Urinary bladder (tissue), 4 donors: ENCODE measurements around the gene ULBP1. TPM values are rescaled to one million over a fixed set of nuclear protein-coding genes. Genes with fewer than 3 reads are reported as not detected.
A peak's percentile ranks its signal among the peaks of the same experiment; 100 is the strongest.
"Not testable (repeated sequence)": the region's sequence is repeated elsewhere in the genome, so short reads cannot be mapped to it uniquely, and the experiment has no call there.

Experiments
- DNase-seq: peaks from one replicate; pipeline ENCODE4 v3.0.0-alpha.2; 2015; ENCODE audit errors: extremely low spot score
- H3K27ac ChIP-seq: one replicate; pipeline ENCODE4 v1.5.1; 2013; ENCODE audit warnings: low read depth, mild to moderate bottlenecking, moderate library complexity
- H3K36me3 ChIP-seq: one replicate; pipeline ENCODE4 v1.6.1; 2013; ENCODE audit warnings: mild to moderate bottlenecking, moderate library complexity; ENCODE audit not compliant: insufficient read depth
- H3K4me1 ChIP-seq: one replicate; pipeline ENCODE4 v1.6.1; 2013; ENCODE audit warnings: mild to moderate bottlenecking, moderate library complexity; ENCODE audit not compliant: insufficient read depth
- H3K4me3 ChIP-seq: one replicate; pipeline ENCODE4 v1.5.1; 2013; ENCODE audit warnings: low read depth, low read length
- WGBS: extraction: QIAGEN DNeasy Blood & Tissue Kit; methylation state at CpG from one replicate; pipeline ENCODE4 v1.1.7; 2013; 5-methylcytosine and 5-hydroxymethylcytosine counted together
- polyA plus RNA-seq: library from polyadenylated mRNA; stranded (reverse); fragments of 200-250 nt; gene quantifications from one replicate; pipeline ENCODE4 v1.2.3, GENCODE V29; 2013
- total RNA-seq: library from RNA; depleted of rRNA; stranded (reverse); fragments of >200 nt; gene quantifications from one replicate; pipeline ENCODE4 v1.2.3, GENCODE V29; 2014
- donor health status: healthy with polysubstance abuse.
- donor health status: healthy.

ULBP1 gene
- total and polyA plus RNA-seq, 2 donors, result 0.03 to 0.16 TPM

GRCh38 chr6:150004783-150005717, 41.3 kb downstream of the ULBP1 start:
- DNase-seq, result peak; percentile 52
- Histone ChIP-seq H3K4me3 (peak overlapping the region; percentile 54), H3K27ac (no peak overlapping the region), H3K4me1 (no peaks in the 10 kb centered on the region), H3K36me3 (no peaks in the 10 kb centered on the region)
- under 1% methylated on average over 79 of the region's 79 CpGs for WGBS

- no peak overlapping the region for H3K4me3 ChIP-seq
- 82% methylated on average over 14 of the region's 14 CpGs for WGBS
- no peaks in the 10 kb centered on the region for H3K4me1 ChIP-seq
- H3K27ac ChIP-seq, result no peak overlapping the region
- DNase-seq, result no peak
- no peaks in the 10 kb centered on the region for H3K36me3 ChIP-seq
Measured at GRCh38 chr6:150005761-150006651, 42.3 kb downstream of the ULBP1 start.

GRCh38 chr6:150006961-150007464, 43.3 kb downstream of the ULBP1 start:
- no peak for DNase-seq
- Histone ChIP-seq H3K27ac (no peak overlapping the region), H3K4me3 (no peak overlapping the region), H3K36me3 (no peaks in the 10 kb centered on the region), H3K4me1 (no peaks in the 10 kb centered on the region)
- WGBS, result 68% methylated on average over 7 of the region's 7 CpGs

GRCh38 chr6:150008588-150008987, 44.8 kb downstream of the ULBP1 start:
- DNase-seq, result no peak
- no peaks in the 10 kb centered on the region for H3K36me3 ChIP-seq
- whole genome bisulfite sequencing, result 44% methylated on average over 9 of the region's 9 CpGs
- H3K4me3 ChIP-seq, result no peak overlapping the region
- no peak overlapping the region for H3K27ac ChIP-seq
- H3K4me1 ChIP-seq, result no peaks in the 10 kb centered on the region

GRCh38 chr6:150012846-150013784, 49.4 kb downstream of the ULBP1 start:
- H3K27ac ChIP-seq, DNase-seq: not testable (repeated sequence)
- 35% methylated on average over 8 of the region's 8 CpGs for WGBS

GRCh38 chr6:150013785-150014622, 50.3 kb downstream of the ULBP1 start:
- WGBS, result 14% methylated on average over 12 of the region's 24 CpGs
- H3K4me3 ChIP-seq, result not testable (repeated sequence)

More at GRCh38 chr6:150012846-150013784, 49.4 kb downstream of the ULBP1 start:
- H3K4me1 ChIP-seq, H3K36me3 ChIP-seq, H3K4me3 ChIP-seq: not testable (repeated sequence)

GRCh38 chr6:150014623-150015280, 51.0 kb downstream of the ULBP1 start:
- H3K27ac ChIP-seq, H3K36me3 ChIP-seq, H3K4me1 ChIP-seq, DNase-seq, H3K4me3 ChIP-seq: not testable (repeated sequence)
- 3% methylated on average over 44 of the region's 50 CpGs for WGBS

More at GRCh38 chr6:150013785-150014622, 50.3 kb downstream of the ULBP1 start:
- not testable (repeated sequence) for H3K27ac ChIP-seq, H3K36me3 ChIP-seq, DNase-seq, H3K4me1 ChIP-seq

- not testable (repeated sequence) for H3K4me3 ChIP-seq, H3K27ac ChIP-seq, H3K4me1 ChIP-seq, H3K36me3 ChIP-seq, DNase-seq
- 4% methylated on average over 15 of the region's 15 CpGs for WGBS
Measured at GRCh38 chr6:150015281-150016001, 51.7 kb downstream of the ULBP1 start.

GRCh38 chr6:150016324-150017185, 52.8 kb downstream of the ULBP1 start:
- no peaks in the 10 kb centered on the region for H3K36me3 ChIP-seq
- no peak overlapping the region for H3K27ac ChIP-seq
- 23% methylated on average over 6 of the region's 6 CpGs for WGBS
- DNase-seq, result no peak
- no peaks in the 10 kb centered on the region for H3K4me1 ChIP-seq
- no peak overlapping the region for H3K4me3 ChIP-seq

GRCh38 chr6:150017186-150017521, 53.4 kb downstream of the ULBP1 start:
- H3K36me3 ChIP-seq, DNase-seq, H3K4me3 ChIP-seq, H3K4me1 ChIP-seq, H3K27ac ChIP-seq: not testable (repeated sequence)
- WGBS, result 5% methylated on average over 5 of the region's 5 CpGs
